ENCODE results near the gene GALC.

Gene GALC

DNA sequence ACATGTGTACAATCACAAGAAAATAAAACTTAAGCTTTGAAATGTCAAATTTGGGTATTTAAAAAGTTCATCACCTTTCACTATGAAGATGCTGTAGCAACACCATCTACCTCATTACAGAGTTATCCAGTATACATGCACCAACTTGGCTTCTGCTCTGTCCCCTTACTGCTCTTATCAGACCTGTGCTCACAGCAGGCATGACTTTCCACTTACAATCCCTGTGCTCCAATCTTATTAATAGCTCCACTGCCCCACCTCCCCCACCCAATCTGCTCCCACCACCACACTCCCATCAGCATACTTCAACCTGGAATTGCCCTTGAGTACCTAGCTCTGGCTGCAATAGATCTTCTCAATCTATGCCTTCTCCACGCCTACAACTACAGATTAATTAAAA, 13.3 kb downstream of the GALC start:
- TF ChIP-seq, protein P1, sequence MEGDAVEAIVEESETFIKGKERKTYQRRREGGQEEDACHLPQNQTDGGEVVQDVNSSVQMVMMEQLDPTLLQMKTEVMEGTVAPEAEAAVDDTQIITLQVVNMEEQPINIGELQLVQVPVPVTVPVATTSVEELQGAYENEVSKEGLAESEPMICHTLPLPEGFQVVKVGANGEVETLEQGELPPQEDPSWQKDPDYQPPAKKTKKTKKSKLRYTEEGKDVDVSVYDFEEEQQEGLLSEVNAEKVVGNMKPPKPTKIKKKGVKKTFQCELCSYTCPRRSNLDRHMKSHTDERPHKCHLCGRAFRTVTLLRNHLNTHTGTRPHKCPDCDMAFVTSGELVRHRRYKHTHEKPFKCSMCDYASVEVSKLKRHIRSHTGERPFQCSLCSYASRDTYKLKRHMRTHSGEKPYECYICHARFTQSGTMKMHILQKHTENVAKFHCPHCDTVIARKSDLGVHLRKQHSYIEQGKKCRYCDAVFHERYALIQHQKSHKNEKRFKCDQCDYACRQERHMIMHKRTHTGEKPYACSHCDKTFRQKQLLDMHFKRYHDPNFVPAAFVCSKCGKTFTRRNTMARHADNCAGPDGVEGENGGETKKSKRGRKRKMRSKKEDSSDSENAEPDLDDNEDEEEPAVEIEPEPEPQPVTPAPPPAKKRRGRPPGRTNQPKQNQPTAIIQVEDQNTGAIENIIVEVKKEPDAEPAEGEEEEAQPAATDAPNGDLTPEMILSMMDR (IDR thresholded peaks at IDR 0.05), result no peak
- Histone ChIP-seq H3K27me3 (no peaks in the 10 kb centered on the region), H3K9me3 (no peaks in the 10 kb centered on the region), H3K27ac (no peak overlapping the region), H3K4me1 (no peaks in the 10 kb centered on the region), H3K4me3 (no peak overlapping the region), H3K36me3 (peaks cover 20 to 35% (median 25%) of the 10 kb centered on the region in 3 donors)
- intact Hi-C loops (cut with DNase I; ENCODE audit: low total_unique reads), result no loop called here
- no peak for DNase-seq

DNA sequence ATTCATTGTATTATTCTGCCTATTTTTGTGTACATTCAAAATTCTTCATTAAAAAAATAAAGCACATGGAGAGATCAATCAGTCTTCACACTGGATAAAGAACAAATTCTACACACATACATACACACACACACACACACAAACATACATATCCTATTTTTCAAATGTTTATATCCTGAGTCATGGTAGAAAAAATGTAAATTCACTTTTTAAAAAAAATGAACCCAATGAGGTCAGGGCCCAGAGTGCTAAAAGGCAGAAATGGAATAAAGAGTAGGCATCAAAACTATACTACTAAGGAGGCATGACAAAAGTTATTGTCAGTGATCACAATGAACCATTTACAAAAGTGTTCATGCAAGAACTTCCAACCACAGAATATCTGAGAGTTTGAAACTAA, 17.3 kb downstream of the GALC start:
- Histone ChIP-seq H3K9me3 (no peaks in the 10 kb centered on the region), H3K27me3 (no peaks in the 10 kb centered on the region), H3K36me3 (peaks cover 10 to 27% (median 25%) of the 10 kb centered on the region in 3 donors), H3K4me1 (no peaks in the 10 kb centered on the region), H3K27ac (no peak overlapping the region), H3K4me3 (no peak overlapping the region)
- TF ChIP-seq, protein P1 (IDR thresholded peaks at IDR 0.05), result no peak
- DNase-seq, result no peak
- intact Hi-C loops (cut with DNase I; ENCODE audit: low total_unique reads), result no loop called here

DNA sequence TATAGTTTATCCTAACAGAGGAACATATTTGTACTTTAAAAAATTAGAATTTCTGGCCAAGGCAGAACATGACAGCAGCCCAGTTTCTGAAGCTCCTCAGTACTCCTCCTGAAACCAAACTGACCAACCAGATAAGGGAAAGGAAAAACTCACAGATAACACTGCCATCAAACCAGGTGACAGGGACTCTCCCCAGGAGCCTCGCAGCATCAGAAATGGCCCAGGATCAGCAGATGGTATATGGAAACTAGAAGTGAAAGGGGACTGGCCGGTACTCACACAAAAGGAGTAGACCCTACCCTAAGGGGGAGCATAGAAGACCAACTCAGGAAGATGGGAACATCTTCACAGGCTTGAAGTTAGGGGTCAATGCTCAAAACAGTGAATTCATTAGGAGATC, 22.0 kb downstream of the GALC start:
- peaks cover 18 to 31% (median 26%) of the 10 kb centered on the region in 3 donors for H3K36me3 ChIP-seq
- H3K4me1 ChIP-seq, result no peaks in the 10 kb centered on the region
- TF ChIP-seq, protein P1 (IDR thresholded peaks at IDR 0.05), result no peak
- intact Hi-C loops (cut with DNase I; ENCODE audit: low total_unique reads), result no loop called here
- H3K27me3 ChIP-seq, result no peaks in the 10 kb centered on the region
- no peak overlapping the region for H3K27ac ChIP-seq
- no peaks in the 10 kb centered on the region for H3K9me3 ChIP-seq
- no peak for DNase-seq
- no peak overlapping the region for H3K4me3 ChIP-seq

DNA sequence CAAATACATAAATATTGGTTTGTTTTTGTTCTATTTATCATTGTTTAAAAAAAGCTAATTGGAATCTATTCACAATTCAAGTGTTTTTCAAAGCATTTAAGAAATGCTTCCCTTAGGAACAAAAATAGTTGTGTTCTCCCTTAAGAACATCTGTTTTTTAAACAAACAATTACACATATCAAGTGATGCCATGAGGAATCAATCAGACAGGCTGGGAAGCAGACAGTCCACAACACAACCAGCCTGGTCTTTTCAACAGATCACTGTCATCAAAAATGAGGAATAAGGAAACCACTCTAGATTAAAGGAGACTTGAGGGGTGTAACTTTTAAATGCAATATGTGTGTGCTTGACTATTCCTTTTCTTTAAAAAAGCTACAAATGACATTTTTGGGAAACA, 25.5 kb downstream of the GALC start:
- Histone ChIP-seq H3K4me1 (no peaks in the 10 kb centered on the region), H3K4me3 (no peak overlapping the region), H3K27ac (no peak overlapping the region), H3K36me3 (peaks cover 21 to 37% (median 35%) of the 10 kb centered on the region in 3 donors), H3K27me3 (no peaks in the 10 kb centered on the region), H3K9me3 (no peaks in the 10 kb centered on the region)
- TF ChIP-seq, protein P1 (IDR thresholded peaks at IDR 0.05), result no peak
- DNase-seq, result no peak
- intact Hi-C loops (cut with DNase I; ENCODE audit: low total_unique reads), result no loop called here

DNA sequence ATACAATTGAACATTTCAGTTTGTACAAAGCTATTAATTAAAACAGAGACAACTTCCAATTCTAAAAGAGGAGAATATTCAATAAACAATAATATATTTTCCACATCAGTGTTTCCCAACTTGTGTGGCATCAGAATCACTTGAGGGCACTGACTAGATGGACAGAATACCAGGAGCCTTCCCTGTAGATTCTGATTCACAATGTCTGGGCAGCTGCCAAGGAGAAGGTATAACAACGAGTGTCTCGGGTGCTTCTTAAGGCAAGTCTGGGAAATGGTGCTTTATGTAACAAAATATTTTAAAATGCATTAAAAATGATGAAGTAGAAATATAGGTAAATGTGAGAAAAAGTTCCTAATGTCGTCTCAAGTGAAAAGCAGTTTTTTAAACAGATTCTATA, 26.2 kb downstream of the GALC start:
- no peak overlapping the region for H3K27ac ChIP-seq
- H3K9me3 ChIP-seq, result no peaks in the 10 kb centered on the region
- intact Hi-C loops (cut with DNase I; ENCODE audit: low total_unique reads), result no loop called here
- peaks cover 28 to 43% (median 41%) of the 10 kb centered on the region in 3 donors for H3K36me3 ChIP-seq
- H3K27me3 ChIP-seq, result no peaks in the 10 kb centered on the region
- TF ChIP-seq, protein P1 (IDR thresholded peaks at IDR 0.05), result no peak
- no peak overlapping the region for H3K4me3 ChIP-seq
- H3K4me1 ChIP-seq, result no peaks in the 10 kb centered on the region
- DNase-seq, result no peak

DNA sequence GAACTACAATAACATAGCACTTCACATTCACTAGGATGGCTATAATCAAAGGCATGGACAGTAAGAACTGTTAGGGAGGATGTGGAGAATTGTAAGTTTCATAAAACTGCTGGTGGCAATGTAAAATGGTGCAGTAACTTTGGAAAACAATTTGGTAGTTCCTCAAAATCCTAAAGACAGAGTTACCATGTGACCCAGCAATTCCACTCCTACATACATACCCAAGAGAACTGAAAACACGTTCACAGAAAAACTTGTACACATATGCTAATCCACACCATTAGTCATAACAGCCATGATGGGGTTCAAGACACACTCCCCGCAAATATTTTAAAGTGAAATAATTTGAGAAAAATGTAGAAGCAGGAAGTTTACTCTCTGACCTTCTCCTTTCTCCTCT, 31.7 kb downstream of the GALC start:
- H3K36me3 ChIP-seq, result peaks cover 42 to 59% (median 46%) of the 10 kb centered on the region in 3 donors

More for the DNA sequence above, 31.7 kb downstream of the GALC start:
- TF ChIP-seq, protein P1 (IDR thresholded peaks at IDR 0.05), result no peak
- H3K9me3 ChIP-seq, result no peaks in the 10 kb centered on the region
- H3K4me3 ChIP-seq, result no peak overlapping the region
- H3K27ac ChIP-seq, result no peak overlapping the region
- no peak for DNase-seq
- intact Hi-C loops (cut with DNase I; ENCODE audit: low total_unique reads), result no loop called here
- no peaks in the 10 kb centered on the region for H3K27me3 ChIP-seq
- H3K4me1 ChIP-seq, result no peaks in the 10 kb centered on the region

Measured in tibial artery (tissue), 4 donors.